IPS-NIHi7 (cell line): ENCODE measurements around the gene NCBP3.

Source experiments
- DNase-seq: peaks from one replicate; pipeline ENCODE4 v3.0.0; 2012; ENCODE audit warnings: mixed read lengths; ENCODE audit errors: extremely low spot score

Gene NCBP3

GRCh38 chr17:3754458-3755334 is 91.3 kb downstream of the NCBP3 start:
- peak; percentile 97 for DNase-seq

GRCh38 chr17:3754066-3754457 is 92.0 kb downstream of the NCBP3 start:
- no peak for DNase-seq

- DNase-seq, result no peak
These were observed 92.4 kb downstream of the NCBP3 start for GRCh38 chr17:3753624-3754023.
